ENCODE results near the gene SUN5.

The SUN5 gene

DNA sequence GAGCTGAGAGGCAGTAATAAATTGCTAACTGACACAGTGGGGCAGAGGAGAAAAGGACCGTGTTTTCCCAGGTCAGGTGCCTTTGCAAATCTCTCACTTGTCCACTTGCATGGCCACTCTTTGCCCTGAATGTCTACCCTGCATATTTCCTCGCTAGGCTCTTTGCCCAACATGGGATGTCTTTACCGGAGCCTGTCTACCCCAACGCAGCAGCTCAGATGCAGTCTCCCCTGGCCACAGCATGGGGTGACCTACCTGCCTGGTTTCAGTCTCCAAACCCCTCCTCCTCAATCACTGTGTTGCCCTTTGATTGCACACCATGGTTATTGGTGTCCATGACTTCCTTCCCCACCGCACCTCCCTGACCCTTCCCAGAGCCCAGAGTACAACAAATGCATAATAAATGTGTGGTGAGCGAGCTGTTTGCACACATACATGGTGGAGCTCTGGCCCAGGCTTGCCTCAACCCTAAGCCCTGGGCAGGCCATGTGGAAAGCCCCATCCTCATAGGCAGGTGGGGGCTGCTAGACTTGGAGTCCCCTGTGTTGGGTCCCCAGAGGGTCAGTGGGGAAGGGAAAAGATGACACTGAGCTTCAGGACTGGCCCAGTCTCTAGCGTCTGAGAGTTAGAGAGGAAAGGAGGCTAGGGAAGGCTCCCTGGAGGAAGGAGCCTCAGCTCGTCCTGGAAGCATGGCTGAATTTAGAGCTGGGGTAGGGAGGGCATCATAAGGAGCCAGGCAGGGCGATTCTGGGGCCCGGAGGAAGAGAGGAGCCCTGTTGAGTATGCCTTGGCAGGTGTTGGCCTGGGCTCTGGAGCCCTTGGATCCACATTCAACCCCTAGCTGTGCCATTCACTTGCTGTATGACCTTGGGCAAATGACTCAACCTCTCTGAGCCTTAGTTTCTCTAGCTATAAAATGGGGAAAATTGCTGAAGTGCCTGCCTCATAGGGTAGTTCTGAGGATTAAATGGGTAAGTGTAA lies 22.8 kb upstream of the SUN5 start:
- no peak for DNase-seq (ENCODE audit: low read depth)

DNA sequence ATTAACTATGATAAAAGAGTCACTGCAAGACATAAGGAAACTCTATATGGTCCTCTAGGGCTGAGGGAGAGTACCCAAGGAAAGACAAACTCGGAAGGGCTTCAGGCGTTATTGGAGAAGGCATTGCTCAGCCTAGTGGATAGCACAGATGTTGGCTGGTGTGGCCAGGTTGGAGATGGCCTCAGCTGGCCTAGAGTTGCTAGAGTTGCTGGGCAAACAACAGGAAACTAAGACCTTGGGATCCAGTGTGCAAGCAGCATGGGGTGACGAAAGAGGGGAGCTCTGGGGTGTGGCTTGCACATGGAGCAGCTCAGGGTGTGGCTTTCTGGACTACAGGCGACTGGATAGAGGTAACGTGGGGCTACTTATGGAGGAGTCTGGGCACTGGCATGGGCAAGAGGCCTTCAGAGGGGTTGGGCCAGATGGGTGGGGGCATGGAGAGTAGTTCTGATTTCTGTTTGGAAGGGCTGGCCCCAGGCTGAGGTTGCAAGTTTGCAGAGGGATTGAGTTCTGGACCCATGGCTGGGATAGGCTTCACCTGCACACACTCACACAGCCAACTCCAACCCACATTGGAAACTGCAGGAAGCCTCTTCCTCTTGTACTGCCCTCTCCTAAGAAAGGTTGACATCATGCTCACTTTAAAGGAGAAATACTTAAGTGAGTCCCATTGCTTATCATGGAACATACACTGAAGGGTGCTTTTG lies 22.0 kb upstream of the SUN5 start:
- DNase-seq (ENCODE audit: low read depth), result no peak

DNA sequence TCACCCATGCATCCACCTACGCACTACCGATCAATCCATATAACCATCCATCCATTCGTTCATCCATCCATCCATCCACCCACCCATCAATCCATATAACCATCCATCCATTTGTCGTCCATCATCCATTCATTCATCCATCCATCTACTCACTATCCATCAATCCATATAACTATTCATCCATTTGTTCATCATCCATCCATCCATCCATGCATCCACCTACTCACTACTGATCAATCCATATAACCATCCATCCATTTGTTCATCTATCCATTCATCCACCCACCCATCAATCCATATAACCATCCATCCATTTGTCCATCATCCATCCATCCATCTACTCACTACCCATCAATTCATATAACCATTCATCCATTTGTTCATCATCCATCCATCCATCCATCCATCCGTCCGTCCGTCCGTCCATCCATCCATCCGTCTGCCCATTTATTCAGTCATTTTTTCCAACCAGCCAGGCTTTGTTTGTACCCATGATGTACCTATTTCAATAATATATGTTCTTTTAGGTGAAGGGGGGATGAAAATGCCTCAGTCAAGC lies 21.2 kb upstream of the SUN5 start:
- no peak for DNase-seq (ENCODE audit: low read depth)

DNA sequence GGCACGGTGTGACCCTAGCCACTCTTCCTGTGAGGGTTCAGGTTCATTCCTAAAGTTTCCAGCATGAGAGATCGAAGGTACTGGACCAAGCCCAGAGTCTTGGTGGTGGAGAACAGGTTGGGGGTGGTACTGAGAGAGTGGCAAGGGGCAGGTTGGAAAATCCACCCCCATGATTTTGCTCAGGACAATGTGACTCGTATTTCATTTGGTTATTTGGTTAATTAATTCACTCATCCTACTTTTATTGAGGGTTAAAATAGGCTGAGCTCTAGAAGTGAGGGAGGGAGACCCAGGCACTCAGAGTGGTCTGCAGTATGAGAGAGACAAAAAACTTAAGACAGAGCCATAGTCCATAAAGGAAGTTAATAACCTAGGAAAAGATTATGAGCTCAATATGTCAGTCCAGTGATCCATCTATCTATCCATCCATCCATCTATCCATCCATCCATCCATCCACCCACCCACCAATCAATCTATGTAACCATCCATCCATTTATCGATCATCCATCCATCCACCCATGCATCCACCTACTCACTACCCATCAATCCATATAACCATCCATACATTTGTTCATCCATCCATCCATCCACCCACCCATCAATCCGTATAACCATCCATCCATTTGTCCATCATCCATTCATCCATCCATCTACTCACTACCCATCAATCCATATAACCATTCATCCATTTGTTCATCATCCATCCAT lies 20.5 kb upstream of the SUN5 start:
- no peak for DNase-seq (ENCODE audit: low read depth)

DNA sequence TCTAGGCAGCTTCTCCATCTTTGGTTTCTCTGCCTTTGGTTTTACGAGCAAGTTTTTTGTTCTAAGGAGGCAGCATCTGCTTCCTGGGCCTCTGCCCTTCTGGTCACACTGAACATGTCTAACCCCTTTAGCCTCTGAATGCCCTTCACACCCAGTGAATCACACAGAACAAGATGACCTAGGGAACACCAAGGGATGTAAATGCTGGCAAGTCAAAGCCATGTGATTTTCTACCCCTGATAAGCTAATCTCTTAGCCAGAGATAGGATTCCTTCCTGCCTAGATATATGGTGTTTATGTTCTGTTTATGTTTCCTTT lies 20.0 kb upstream of the SUN5 start:
- DNase-seq (ENCODE audit: low read depth), result no peak

DNA sequence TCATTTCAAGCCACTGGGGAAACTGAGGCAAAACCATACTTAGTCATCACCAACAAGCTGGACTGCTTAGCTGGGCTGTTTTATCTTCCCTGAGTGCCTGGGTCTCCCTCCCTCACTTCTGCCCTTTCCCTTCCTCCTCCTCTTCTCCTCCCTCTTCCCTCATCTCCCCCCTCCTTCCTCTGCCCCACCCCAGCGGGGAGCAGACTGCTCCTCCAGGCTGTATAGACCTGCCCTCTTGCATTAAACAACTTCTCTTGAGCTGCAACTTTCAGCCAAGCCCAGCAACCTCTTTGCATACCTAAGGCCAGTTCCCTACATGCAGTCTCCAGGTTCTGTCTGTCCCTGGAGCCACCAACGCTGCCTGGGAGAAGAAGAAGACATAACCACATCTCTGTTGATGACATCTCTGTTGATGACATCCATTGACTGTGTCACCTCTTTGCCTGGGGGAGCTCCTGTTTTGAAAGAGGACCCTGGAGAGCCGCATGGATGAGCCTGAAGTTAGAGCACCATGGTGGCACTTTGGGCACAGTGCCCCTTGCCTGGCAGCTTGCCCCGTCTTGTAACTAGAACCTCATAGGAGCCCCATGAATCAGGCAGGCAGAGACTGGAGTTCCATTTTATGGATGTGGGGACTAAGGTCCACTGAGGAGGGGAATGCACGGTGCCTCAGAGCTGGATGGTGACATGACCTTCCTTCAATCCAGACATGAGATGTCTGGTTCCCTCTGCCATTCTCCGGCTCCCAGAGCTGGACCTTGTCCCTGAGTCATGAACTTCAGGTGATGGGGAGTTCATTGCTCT lies 19.4 kb upstream of the SUN5 start:
- DNase-seq (ENCODE audit: low read depth), result no peak

DNA sequence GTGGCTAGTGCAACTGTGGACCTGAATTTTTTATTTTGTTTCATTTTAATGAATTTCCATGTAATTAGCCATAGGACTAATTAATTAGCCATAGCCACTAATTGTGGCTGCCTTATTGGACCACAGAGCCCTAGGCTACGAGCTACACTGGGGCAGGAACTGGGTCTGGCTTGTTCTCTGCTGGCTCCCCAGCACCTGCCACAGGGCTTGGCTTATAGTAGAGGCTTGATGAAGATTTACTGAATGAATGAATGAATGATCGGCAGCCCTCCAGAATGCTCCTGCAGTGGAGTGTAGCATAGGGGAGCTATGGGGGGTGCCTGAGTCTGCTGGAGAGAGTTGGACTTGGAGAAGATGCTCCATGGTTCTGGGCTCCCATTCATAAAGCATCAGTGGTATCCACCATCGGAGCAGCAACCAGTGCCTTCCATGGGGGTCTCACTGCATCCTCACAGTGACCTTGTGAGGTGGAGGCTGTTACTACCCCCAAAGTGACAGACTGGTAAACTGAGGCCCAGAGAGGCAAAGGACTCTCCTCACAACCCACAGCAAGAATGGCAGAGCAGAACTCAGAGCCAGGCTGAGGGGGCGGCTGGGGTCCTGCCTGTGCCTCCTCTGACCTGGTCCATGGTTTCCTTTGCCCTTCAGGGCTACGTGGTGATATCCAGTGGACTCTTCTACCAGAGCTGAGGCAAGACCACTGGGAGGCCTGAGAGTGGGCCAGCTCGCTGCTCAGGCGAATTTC lies 18.6 kb upstream of the SUN5 start:
- DNase-seq (ENCODE audit: low read depth), result no peak

DNA sequence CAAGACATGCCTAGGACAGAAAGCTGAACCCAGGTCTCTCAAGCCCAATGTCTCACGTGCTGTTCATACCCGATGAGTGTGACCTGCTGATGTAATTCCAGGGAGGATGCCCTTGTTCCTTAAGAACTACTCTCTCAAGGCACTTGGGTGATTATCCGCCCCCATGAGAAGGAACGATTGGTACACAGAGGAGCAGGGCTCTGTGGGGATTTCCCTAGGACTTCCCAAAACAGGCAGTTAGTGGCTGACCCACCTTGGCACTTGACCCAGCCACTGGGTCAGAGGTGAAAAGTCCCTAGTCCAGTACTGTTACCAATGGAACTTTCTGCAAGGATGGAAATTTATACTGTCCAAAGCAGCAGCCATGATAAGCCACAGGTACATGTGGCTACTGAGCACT lies 18.1 kb upstream of the SUN5 start:
- DNase-seq (ENCODE audit: low read depth), result no peak

DNA sequence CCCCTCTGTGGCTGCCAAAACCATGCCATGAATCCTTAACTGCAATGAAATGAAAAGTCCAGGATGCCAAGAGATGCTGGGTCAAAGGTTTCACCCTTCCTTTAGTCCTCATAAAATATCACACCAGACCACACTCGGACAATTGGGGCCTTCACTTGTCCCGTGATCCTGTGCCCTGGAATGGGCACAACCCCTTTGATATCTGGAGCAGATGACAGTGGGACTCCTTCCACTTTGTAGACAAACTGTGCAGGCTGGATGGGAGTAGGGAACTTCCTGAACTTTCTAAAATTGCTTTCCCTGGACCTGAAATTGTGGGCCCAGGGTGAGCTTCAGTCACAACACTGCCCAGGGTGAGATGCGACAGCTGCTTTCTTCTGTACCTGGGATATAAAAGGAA lies 17.6 kb upstream of the SUN5 start:
- no peak for DNase-seq (ENCODE audit: low read depth)

DNA sequence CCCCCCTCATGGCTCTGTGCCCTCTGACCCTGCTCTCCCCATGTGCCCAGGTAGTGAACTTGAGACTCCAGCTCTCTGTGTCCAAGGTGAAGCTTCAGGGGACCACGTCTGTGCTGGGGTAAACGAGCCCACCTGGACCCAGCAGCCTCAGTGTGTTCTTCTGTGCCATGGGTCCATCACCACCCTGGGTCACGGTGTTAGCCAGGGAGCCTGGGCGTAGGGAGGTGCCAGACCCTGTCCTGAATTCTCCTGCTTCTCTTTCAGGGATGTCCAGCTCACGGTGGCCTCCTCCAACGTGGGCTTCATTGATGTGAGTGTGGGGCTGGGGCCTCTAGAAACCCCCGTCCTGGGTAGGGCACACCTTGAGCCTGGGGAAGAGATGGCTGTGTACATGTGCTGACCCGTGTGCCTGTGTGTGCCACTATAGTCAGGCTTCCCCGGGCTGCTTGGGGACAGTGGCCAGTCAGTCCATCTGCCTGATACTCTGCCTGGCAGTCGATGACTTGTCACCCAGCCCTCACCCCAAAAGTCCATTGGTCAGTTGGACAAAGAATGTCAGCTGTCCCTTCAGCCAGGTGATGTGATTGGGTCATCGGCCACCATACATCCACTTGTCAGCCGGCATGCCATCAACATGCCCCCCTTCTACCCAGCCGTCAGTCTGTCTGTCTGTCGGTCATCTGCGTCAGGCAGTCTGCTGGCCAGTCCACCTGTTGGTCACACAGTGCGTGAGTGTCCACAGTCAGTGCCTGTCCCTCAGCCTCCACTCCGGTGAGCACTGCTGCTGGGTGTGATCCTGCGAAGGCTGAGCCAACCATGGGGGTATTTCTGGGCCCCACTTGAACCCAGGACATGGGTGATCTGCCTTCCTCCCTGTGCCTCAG lies 16.3 kb upstream of the SUN5 start:
- DNase-seq (ENCODE audit: low read depth), result no peak

DNA sequence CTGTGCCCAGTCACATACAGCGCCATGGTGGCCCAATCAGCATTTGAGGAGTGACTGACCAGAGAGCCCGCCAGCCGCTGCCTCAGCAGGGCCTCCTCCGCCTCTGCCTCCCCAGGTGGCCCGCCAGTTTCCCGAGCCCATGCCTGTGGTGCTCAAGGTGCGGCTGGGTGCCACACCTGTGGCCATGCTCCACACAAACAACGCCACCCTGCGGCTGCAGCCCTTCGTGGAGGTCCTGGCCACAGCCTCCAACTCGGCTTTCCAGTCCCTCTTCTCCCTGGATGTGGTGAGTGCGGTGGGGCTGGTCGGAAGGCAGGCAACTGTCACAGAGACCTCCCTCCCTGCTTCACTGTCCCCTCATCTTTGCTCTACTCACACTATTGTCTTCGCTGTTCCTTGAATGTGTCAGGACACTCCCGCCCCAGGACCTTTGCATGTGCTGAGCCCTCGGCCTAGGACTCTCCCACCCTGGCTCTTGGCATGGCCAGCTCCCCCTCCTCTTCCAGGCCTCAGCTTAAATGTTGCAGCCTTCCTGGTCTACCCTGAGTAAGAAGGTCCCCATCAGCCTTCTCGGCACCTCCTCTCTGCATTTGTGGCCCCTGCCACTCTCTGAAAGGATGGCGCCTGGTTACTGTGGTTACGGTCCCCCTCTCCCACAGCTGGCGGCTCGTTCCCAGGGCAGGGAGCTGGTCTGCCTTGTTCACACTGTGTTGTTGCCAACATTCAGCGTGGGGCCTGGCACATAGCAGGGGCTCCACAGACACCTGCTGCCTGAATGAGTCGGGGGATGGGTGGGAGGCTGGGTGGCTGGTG lies 15.4 kb upstream of the SUN5 start:
- DNase-seq (ENCODE audit: low read depth), result no peak

DNA sequence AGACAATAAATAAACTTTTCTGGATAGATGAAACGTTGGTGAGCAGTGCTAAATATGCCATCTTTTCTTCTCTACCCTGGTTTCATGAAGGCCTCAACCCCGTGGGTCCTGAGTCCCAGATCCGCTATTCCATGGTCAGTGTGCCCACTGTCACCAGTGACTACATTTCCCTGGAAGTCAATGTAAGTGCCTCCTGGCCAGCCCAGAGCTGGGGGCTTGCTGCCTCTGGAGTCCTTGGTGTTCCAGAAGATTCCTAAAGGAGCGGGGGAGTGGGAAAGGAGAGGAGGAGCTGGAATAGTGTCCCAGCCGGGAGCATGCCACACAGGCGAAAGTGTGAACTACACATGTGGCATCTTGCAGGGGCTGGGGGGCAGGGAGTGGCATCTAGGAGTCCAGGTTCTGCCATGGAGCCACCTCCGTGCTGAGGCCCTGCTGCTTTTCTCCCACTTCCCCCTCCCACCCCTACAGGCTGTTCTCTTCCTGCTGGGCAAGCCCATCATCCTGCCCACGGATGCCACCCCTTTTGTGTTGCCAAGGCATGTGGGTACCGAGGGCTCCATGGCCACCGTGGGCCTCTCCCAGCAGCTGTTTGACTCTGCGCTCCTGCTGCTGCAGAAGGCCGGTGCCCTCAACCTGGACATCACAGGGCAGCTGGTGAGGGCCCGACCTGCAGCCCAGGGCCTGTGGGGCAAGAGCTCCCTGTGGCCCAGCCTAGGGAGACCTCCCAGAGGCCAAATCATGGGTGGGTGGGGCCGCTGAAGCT lies 14.1 kb upstream of the SUN5 start:
- no peak for DNase-seq (ENCODE audit: low read depth)

DNA sequence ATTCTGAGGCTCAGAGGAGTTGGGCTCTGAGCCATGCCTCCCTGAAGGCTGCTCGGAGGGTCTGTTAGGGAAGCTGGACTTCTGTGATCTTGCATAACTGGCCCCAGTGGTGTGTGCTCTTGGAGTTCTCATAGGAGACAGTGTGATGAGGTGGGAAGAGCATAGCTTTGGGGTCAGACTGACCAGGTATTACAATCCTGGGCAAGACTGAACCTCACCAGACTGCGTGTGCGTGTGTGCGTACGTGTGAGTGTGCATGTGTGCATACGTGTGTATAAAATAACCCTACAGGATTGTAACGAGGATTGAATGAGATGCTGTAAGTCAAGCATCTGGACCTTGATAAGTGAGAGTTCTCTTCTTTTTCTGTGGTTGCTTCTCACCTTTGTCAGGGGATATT lies 13.3 kb upstream of the SUN5 start:
- DNase-seq (ENCODE audit: low read depth), result no peak

DNA sequence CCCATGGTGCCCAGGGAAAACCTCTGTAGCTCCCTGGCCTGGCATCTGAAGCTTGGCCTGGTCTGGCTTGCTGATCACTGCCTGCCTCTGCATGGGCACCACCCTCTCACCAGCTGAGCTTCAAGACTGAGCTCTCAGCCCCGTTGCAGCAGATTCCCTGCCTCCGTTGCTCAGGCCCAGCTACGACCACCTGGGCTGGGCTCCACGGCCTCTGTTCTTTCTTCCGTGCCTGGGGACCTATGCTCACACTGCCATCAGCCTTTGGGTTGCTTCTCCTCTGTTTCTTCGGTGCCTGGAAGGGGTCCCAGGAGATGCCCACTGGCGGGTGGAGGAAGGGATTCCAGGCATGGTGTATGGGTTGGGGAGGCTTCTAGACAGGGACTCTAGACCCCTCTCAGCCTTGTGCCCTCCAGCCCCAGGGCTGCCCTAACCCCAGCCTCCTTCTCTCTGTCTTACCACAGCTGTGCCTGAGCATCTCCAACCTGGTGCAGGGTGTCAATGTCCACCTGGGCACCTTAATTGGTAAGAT lies 12.4 kb upstream of the SUN5 start:
- DNase-seq (ENCODE audit: low read depth), result no peak

DNA sequence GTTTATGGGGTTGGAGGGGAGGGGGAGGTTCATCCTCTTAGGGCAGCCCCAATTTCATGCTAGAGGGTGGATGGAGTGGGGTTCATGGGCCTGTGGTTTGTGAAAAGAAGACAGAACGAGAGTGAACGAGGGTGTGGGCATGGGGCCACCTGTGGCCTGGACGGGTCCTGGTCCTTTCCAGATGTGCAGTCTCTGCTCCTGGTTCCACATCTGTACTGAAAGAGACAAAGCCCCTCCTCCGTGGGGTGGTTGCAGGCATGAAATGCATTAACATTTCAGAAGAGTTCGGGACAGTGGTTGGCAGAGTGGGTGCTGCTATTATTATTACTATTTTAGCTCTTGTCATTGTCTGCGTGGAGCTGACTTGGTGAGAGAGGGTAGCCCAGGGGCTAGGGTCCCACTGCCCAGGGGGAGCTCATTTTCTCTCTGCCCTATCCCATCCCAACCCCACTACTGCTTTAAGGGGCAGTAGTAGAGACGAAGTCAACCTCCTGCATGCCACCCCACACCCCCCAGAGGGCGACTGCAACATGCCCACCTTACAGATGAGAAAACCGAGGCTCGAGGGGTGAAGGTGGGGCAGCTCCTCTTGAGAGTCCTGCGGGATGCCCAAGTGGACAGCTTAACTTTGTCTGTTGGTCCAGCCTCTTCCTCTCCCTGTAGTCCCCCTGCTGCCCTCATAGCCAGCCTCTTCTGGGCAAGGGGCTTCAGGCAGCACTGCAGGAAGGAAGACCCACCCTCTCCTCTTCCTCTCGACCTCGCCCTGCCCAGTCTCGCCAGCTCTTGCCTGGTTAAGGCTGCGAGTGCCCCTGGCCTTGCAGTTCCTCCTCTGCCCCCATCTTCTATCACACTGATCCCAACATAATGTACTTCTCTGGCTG lies 11.7 kb upstream of the SUN5 start:
- no peak for DNase-seq (ENCODE audit: low read depth)

DNA sequence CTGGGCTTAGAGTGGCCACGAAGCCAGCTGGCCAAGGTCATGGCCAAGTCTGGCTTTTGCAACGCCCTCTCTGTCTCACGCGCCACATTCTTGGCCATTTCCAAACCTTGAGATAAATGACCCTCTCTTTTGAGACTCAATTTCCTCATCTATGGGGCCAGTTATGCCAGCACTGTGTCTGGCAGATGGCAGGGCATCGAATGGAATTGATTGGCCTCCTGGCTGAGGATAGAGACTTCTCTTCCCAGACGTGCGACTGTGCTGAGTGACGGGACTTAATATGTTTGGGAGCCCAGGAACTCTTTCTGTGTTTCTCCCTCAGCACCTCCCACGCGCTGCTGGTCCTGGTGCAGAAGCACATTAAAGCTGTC lies 10.9 kb upstream of the SUN5 start:
- no peak for DNase-seq (ENCODE audit: low read depth)
